GM21619 (cell line): ENCODE results near the gene OBP2A.
"Not testable (repeated sequence)": the region's sequence is repeated elsewhere in the genome, so short reads cannot be mapped to it uniquely, and the experiment has no call there.

Source experiments
- ATAC-seq: cut with Tn5 transposase; IDR thresholded peaks from one replicate; pipeline ENCODE4 v1.9.1; 2021; ENCODE audit not compliant: unreplicated experiment

OBP2A gene

GRCh38 chr9:135545646-135546176, at the start of gene OBP2A:
Gene OBP2A, plus strand, starts transcription at chr9:135546126. Its CDS starts 55 bp downstream, at chr9:135546181.
- ATAC-seq, result not testable (repeated sequence)

- no peak for ATAC-seq
These were observed 47.4 kb upstream of the OBP2A start for GRCh38 chr9:135498381-135499126.

- peak; percentile 52 for ATAC-seq
These were observed 46.4 kb upstream of the OBP2A start for GRCh38 chr9:135499326-135500070.

DNA sequence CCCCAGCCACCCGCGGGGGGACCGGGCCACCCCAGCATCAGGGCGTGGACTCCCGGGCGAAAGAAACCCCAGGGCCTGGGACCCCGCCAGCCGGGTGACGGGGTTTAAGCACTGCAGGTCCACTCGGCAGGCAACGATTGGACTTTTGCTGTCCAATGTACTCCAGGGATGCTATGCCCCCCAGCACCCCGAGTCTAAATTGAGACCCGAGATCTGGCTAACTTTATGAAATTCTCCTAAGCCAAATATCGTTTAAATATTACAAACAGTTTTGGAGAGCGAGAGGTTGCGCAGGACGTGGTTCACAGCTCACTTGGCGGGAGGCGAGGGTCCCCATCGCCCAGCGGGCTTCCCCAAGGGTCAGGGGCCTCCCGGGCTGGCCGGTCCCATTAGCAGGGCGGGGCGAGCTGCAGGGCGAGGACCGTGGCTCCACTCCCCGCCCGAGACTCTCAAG, 45.8 kb upstream of the OBP2A start:
- ATAC-seq, result peak; percentile 2

GRCh38 chr9:135500525-135501260, 45.2 kb upstream of the OBP2A start, which contains the start of gene MRPS2:
Gene MRPS2, plus strand, starts transcription at chr9:135500682. Its CDS starts 29 bp downstream, at chr9:135500711.
- ATAC-seq, result peak; percentile 82

DNA sequence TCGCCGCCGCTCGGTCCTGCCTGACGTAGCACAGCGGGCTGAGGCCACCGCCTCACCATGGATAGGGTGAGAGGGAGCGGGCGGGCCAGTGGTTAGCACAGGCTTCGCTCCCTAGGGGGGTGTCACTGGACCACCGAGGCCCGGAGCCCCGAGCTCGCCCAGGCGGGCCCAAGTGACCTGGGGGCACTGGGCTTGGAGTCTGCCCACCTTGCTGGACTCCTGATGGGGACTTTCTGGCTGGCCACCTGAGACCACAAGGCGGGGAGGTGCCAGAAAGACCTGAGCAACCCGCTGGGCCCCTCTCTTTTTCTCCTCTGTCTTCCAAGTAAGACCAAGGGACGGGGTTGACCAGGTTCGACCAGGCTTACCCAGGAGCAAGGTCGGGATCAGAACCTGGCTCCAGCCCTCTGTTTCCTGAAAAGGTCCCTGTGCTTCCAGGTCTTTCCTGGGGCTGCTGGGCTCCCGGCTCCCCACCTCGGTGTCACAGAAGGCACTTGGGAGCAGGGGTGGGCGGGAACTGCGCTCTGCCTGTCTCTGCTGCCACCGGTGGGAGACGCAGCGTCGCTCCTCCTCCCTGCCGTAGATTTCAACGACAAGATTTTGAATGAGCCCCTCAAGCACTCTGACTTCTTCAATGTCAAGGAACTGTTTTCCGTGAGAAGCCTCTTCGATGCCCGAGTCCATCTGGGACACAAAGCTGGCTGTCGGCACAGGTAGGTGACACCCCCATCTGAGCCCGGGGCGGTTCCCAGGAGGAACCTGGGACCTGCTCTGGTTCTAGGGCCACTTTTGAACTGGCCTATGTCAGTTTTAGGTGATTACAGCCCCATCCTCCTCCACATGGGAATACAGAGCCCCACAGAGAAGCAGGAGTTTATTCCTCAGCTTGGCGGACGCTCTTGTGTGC, 44.4 kb upstream of the OBP2A start:
- peak; percentile 46 for ATAC-seq

- no peak for ATAC-seq
These were observed 43.6 kb upstream of the OBP2A start for GRCh38 chr9:135502168-135502872.

GRCh38 chr9:135502873-135503321, 43.0 kb upstream of the OBP2A start:
- ATAC-seq, result no peak

- ATAC-seq, result no peak
These were observed 42.3 kb upstream of the OBP2A start for GRCh38 chr9:135503371-135504261.

GRCh38 chr9:135504262-135505243, 41.4 kb upstream of the OBP2A start:
- ATAC-seq, result no peak

DNA sequence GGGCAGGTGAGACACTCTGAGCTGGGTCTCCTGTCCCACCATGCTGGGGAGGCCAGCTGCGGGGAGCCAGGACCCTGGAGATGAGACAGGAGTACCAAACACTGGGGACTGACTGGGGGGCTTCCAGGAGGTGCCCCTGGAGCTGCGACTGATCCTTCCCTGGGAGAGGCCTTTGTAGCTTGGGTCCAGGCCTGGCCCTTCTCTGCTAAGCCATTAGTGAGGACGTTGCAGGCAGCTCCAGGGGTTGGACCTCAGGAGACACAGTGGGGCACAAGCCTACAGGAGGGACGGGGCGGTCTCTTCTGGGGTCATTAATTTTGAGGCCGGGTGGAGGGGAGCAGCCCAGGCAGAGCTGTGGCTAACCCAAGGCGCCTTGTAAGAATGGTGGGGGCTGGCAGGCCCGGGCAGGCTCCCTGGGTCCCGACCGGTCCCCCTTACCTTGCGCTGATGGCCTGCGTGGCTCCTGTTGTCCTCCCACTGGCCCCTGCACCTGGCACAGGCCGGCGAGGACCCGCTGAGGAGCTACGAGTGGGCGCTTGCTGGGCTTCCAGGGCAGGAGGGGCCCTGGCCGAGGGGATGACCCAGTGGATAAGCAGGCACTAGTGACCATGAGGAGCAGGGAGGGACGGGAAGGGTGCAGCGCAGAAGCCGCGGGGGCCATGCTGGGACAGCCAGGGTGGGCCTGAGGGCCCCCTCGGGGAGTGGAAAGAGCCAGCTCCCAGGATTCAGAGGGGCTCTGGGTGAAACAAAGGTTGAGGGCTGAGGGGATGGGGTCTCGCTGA, 40.3 kb upstream of the OBP2A start:
- no peak for ATAC-seq

DNA sequence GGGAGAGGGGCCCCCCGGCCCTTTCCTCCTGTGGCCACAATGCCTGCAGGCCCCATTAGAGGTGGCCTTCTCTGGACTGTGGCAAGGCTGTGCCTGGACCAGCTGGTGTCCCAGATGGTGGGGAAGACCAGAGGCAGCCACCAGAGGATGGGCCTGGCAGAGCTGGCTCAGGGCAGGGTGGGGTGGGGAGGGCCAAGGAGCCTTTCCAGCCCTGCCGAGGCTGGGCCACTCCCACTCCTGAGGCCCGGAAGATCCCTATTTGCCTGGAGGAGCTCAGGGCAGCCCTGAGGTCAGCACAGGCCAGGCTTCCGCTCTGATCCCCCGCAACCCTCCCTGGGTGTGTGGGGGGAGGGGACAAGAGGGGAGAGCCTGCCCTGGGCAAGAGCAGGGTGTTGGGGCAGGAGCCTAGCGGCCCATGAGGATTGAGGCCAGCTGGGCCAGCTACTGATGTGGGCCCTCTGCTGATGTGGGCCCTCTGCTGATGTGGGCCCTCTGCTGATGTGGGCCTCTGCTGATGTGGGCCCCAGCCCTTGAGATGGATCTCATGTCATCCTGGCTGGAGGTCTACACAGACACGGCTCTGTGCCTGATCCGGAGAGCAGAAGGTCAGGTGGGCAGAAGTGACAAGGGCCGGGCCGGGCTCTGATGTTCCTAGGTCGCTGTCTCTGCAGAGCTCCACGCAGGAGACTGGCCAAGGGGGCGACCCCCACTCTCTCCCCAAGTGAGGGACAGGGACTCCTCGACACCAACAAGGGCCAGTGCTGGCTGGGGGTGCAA, 39.4 kb upstream of the OBP2A start:
- ATAC-seq, result no peak

GRCh38 chr9:135507104-135508035, 38.6 kb upstream of the OBP2A start:
- no peak for ATAC-seq

DNA sequence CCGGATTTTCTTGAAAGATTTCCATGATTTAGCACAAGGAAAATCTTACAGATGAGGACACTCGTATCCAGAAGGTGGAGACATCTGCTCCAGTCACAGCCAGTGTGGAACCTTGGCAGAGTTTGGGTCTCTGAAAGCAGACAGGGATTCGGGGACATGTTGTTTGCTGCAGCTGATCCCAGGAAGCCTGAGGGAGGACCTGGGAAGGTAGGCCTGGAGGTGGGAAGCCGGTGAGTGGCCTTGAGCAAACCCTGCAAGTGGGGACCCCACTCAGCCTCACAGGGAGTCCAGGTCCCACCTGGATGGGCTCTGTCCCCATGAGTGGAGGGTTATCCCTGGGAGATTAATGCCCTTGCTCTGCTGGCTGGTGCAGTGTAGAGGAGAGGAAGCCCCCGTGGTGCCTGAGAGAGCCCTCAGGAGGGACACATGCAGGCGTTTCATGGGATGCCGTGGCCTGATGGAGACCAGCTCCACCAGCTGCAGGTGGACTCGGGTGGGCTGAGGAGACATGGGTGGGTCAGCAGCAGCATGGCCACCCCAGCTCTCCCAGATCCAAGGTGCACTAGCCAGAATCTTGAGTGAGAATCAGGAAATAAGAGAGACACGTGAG, 37.6 kb upstream of the OBP2A start:
- ATAC-seq, result no peak
